ENCODE data around the gene FMO4. TPM values are rescaled to one million over a fixed set of nuclear protein-coding genes. Genes with fewer than 3 reads are reported as not detected.
A peak's percentile ranks its signal among the peaks of the same experiment; 100 is the strongest.
"Not testable (repeated sequence)": the region's sequence is repeated elsewhere in the genome, so short reads cannot be mapped to it uniquely, and the experiment has no call there.

FMO4 gene
- 12.7 TPM for total RNA-seq

DNA sequence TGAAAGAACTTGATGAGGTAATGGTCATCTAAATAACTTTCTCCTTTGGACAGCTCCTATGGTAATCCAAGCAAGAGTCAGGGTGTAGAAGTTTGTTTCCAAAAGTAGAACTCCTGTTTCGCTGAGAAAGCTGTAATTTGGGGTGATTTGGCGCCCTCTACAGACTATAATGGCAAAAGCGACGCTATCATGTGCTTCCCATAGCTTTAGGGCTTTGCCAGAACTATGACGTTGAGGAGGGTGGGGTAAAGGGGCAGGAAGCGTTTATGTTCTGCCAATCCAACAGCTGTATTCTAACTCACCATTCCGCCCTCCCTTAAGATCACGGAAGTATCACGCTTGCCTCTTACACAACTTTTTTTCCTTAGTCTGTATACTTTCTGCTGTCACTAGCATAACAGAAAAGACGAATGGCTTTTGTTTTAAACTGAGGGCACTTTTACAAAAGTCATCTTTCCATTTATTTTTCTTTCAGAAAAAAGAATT lies at the start of gene FMO4:
Gene FMO4, plus strand, starts transcription at position 349 of the 486 bp plus-strand sequence. CDS start 5,643 bp downstream, outside the sequence.
- ATAC-seq = peak; percentile 95
- peak; percentile 92 for DNase-seq (ENCODE audit: low spot score)

GRCh38 chr1:171265686-171266085 lies 48.3 kb upstream of the FMO4 start:
- ATAC-seq = no peak
- DNase-seq (ENCODE audit: low spot score) = no peak

DNA sequence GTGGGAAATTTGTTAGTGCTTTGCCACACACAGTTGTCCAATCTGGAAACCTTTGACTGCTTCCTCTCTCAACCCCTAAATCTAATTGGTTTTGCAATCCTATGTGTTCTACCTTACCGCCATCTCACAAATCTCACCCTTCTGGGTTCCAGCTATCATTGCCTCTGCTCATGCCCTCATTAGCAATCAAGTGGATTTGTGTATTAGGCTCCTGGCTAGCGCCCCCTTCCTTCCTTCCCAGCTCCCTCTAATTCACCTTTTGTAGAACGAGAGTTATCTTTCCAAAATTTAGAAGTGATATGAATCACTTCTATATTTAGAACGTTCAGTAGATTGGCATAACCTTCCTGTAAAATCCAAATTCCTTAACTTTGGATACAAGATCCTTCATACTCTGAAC lies 47.1 kb upstream of the FMO4 start:
- DNase-seq (ENCODE audit: low spot score) = no peak
- no peak for ATAC-seq

DNA sequence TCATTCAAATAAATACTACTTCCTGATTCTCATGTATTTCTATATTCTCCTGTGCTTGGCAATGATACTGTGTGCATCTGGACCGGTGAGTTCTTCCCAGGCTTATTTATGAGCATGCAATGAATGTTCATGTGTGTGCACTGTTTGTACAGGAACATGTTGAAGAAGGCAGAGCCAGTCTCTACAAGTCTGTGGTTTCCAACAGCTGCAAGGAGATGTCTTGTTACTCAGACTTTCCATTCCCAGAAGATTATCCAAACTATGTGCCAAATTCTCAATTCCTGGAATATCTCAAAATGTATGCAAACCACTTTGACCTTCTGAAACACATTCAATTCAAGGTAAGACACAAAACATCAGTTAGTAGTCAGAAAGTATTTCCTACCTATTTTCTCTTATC lies 46.6 kb upstream of the FMO4 start:
- ATAC-seq = no peak
- no peak for DNase-seq (ENCODE audit: low spot score)

DNA sequence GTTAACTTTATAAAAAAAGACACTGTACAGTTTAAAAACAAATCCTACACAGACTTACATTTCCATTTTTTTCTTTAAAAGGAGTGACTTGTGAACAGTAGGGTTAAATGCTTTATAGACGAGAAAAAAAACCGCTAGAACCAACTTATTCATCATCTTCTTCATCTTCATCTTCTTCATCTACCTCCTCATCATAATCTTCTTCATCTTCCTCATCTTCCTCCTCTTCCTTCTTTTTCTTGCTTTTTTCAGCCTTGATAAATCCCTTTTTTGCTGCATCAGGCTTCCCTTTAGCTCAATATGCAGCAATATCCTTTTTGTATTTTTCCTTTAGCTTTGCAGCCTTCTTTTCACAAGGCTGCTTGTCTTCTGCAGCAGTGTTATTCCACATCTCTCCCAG lies 43.2 kb upstream of the FMO4 start:
- no peak for ATAC-seq
- no peak for DNase-seq (ENCODE audit: low spot score)

DNA sequence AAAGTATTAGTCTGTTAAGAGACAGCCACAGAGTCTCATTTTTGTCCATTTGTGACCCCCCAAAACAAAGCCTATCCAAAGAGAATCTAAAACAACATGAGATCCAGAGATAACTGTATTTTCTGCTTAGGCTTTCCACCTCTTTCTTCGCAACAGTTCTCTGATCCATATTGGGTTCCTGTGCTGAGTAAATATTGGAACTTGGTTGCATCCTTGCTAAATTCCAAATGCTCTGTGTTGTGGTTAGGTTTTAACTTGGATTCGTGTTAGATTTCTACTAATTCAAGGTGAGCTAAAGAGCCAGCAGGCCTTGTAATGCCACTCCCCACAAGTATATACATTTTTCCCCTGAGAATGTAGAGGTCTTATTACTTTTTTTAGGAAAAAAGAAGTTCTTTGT lies 36.4 kb upstream of the FMO4 start:
- ATAC-seq (peak; percentile 78), DNase-seq (ENCODE audit: low spot score) (no peak)

- ATAC-seq = no peak
- no peak for DNase-seq (ENCODE audit: low spot score)
These were observed 34.7 kb upstream of the FMO4 start for GRCh38 chr1:171279234-171279633.

DNA sequence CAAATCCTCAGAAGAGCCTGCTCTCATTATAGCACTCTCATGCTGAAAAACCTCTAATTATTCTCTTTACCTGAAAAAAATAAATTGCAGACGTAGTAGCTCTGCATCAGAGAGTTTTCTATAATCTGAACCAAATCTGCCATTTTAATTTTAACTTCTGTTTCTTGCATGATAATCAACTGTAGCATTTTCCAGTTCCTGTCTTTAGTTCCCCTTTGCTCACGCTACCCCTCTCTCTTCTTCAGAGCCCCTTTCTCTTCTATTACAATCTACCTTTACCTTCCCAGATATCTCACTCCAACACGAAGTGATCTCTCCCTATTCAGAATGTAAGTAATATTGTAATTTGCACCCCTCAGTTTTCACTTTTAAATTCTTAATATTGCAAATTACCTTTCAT lies 34.3 kb upstream of the FMO4 start:
- no peak for ATAC-seq

GRCh38 chr1:171280599-171280998 lies 33.4 kb upstream of the FMO4 start:
- ATAC-seq (no peak), DNase-seq (ENCODE audit: low spot score) (no peak)

More for the DNA sequence above, 34.3 kb upstream of the FMO4 start:
- DNase-seq (ENCODE audit: low spot score) = no peak

GRCh38 chr1:171286032-171286705 lies 27.8 kb upstream of the FMO4 start:
- DNase-seq (ENCODE audit: low spot score) = no peak

DNA sequence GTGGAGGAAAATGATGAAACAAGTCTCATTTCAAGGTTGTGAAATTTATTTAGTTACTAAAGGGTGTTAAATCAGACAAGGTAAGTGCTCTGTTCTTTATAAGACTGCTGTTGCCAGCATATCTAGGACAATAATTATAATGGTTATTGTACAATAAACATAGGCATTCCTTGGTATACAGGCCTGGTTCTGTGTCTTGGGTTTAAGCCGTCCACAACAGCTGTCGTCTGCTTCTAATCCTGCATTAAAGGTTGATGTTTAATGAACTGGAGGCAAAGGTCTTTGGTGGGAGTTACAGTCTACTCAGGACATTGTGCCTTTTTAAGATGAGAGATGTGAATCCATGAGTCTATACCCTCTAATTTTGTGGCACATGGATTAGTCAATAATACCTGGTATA lies 23.4 kb upstream of the FMO4 start:
- DNase-seq (ENCODE audit: low spot score) (no peak), ATAC-seq (no peak)

More at GRCh38 chr1:171286032-171286705, 27.8 kb upstream of the FMO4 start:
- ATAC-seq = no peak

- ATAC-seq (peak; percentile 88), DNase-seq (ENCODE audit: low spot score) (peak; percentile 60)
These were observed 21.2 kb upstream of the FMO4 start for GRCh38 chr1:171292799-171293198.

- not testable (repeated sequence) for DNase-seq (ENCODE audit: low spot score); ATAC-seq
These were observed 18.6 kb upstream of the FMO4 start for GRCh38 chr1:171295383-171295782.

DNA sequence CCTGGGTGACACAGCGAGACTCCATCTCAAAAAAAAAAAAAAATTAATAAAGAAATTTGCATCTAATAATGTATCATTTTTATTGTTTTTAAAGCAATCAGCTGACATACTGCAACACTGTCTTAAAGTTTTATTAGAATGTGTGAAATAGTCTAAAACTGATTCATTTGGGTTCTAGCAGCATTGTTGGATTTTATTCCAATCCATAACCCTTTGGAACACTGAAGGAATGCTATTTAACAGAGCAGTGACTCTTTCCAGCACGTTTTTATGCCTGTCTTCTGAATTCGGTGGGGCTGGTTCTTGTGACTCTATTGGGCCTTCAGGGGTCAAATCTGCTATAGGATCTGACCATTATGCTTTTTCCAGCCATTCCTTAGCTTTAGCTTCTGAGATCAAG lies 18.2 kb upstream of the FMO4 start:
- no peak for ATAC-seq
- no peak for DNase-seq (ENCODE audit: low spot score)

DNA sequence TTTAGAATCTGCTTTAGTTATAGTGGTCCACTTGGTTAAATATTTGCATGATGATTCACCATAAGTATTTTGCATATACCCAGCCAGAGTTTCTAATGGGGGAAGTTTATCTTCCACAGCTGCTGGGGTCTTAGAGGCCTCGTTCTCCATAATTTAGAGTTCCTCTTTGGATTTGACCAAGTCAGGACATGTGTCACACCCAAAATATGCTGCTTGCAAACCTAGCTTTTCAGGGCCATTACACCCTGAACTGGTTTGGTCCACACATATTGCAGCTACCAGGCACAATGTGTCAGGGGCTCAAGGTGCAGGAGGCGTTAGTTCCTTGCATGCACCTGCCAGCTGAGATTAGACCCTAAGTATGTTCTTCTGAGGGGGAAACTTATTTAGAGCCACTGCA lies 17.1 kb upstream of the FMO4 start:
- DNase-seq (ENCODE audit: low spot score) = no peak
- ATAC-seq = no peak

- ATAC-seq = no peak
- no peak for DNase-seq (ENCODE audit: low spot score)
These were observed 15.3 kb upstream of the FMO4 start for GRCh38 chr1:171298696-171299095.

DNA sequence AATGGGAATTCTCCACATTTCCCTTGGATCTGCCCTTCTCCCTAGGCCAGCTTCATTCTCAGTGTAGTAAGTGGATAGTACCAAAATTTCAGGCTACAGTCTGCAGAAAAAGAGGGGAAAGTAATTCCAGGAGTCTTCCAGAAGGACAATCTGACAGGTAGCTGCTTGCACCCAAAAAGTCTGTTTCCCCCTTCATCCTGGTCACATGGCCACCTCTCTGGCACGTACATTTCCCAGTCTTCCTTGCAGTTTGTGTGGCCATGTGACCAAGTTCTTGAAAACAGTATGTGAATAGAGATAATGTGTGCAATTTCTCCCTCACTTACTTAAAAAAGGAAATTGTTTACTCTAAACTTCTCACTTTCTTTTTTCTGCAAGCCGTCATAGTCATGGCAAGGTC lies 14.6 kb upstream of the FMO4 start:
- ATAC-seq (no peak), DNase-seq (ENCODE audit: low spot score) (no peak)

GRCh38 chr1:171300401-171300800 lies 13.6 kb upstream of the FMO4 start:
- DNase-seq (ENCODE audit: low spot score) = no peak
- ATAC-seq = no peak

- DNase-seq (ENCODE audit: low spot score) (no peak), ATAC-seq (no peak)
These were observed 3.3 kb upstream of the FMO4 start for GRCh38 chr1:171310661-171311087.

GRCh38 chr1:171311771-171312558 lies 2.0 kb upstream of the FMO4 start:
- DNase-seq (ENCODE audit: low spot score) (no peak), ATAC-seq (no peak)

DNA sequence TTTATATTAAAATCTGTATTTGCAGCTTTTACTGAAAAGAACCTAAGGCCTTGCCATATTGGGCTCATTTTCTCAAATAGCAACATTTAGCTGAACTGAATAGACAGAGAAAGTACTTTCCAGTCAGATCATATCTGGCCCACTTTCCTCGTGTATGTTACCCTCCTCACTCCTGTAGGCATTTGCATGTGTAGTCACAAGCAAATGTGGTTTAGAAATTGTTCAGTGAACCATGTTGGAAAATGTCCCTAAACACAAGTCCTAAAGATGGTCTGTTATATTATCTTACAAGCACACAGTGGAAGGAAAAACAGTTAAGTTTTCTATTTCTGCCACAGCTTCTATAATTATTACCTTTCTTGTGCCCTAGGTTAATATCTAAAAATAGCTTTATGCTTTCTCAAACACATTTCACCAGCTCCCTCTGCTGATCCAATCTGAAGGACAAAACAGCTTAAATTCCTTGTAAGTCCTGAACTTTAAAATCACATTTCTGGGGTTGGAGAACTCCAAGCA lies 606 bp upstream of the FMO4 start:
- ATAC-seq = peak; percentile 40

DNA sequence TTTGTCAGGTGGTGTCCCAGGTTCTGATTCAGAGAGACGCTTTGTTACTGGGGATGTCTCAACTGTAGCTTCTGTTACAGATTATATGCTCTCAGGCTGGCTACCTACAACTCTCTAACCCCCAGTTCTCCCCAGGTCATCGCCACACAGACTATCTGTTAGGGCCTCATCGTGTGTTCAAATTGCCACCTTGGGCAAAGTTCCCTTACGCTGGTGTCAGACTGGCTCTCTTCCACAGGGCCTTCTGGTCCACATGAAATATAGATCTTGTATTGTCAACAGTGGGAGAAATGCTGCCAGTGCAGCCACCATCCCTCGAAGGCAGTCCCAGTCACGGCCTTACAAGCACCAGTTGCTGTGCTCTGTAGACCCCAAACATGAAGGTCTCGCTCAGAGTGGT lies 15.3 kb downstream of the FMO4 start:
- DNase-seq (ENCODE audit: low spot score) (peak; percentile 75), ATAC-seq (peak; percentile 93)

More for the DNA sequence above, 606 bp upstream of the FMO4 start:
- no peak for DNase-seq (ENCODE audit: low spot score)
